ENCODE measurements around the gene RFT1.
"Not testable (repeated sequence)": the region's sequence is repeated elsewhere in the genome, so short reads cannot be mapped to it uniquely, and the experiment has no call there.

- not testable (repeated sequence) for TF ChIP-seq CTCF, POLR2A (IDR thresholded peaks at IDR 0.05)
Measured at GRCh38 chr3:53054233-53054632, 76.0 kb downstream of the RFT1 start.
